Measurements from ENCODE around the gene INSC.
"Not testable (repeated sequence)": the region's sequence is repeated elsewhere in the genome, so short reads cannot be mapped to it uniquely, and the experiment has no call there.

Gene INSC

GRCh38 chr11:15114501-15115475 is at the start of gene INSC:
INSC (plus strand) TSS chr11:15114923; CDS start chr11:15149175, 34,252 bp downstream.
- no peak for TF ChIP-seq JUND (IDR thresholded peaks at IDR 0.05; ENCODE audit: low read depth)
- in situ Hi-C loops (cut with HindIII; ENCODE audit: low pct_unique_long_range_greater_than_20kb, low sequenced_read_pairs): no loop called here
- DNase-seq (ENCODE audit: low read depth in 1 of 2, low spot score in 1 of 2): no peak

GRCh38 chr11:15069751-15070150 is 45.0 kb upstream of the INSC start:
- in situ Hi-C loops (cut with HindIII; ENCODE audit: low pct_unique_long_range_greater_than_20kb, low sequenced_read_pairs); DNase-seq (ENCODE audit: low read depth in 1 of 2, low spot score in 1 of 2): not testable (repeated sequence)

GRCh38 chr11:15071556-15072255 is 43.0 kb upstream of the INSC start:
- no peak for TF ChIP-seq JUND (IDR thresholded peaks at IDR 0.05; ENCODE audit: low read depth)
- in situ Hi-C loops (cut with HindIII; ENCODE audit: low pct_unique_long_range_greater_than_20kb, low sequenced_read_pairs): no loop called here
- no peak for DNase-seq (ENCODE audit: low read depth in 1 of 2, low spot score in 1 of 2)

GRCh38 chr11:15072551-15073143 is 42.1 kb upstream of the INSC start:
- DNase-seq (ENCODE audit: low read depth in 1 of 2, low spot score in 1 of 2): no peak
- no peak for TF ChIP-seq JUND (IDR thresholded peaks at IDR 0.05; ENCODE audit: low read depth)
- in situ Hi-C loops (cut with HindIII; ENCODE audit: low pct_unique_long_range_greater_than_20kb, low sequenced_read_pairs): no loop called here

GRCh38 chr11:15073361-15074205 is 41.1 kb upstream of the INSC start, which contains the start of gene CALCB:
CALCB (plus strand) TSS chr11:15073593; CDS start chr11:15074719, 1,126 bp downstream.
- DNase-seq (ENCODE audit: low read depth in 1 of 2, low spot score in 1 of 2): peak in 1 of 2 experiments; percentile 36
- in situ Hi-C loops (cut with HindIII; ENCODE audit: low pct_unique_long_range_greater_than_20kb, low sequenced_read_pairs): no loop called here
- no peak for TF ChIP-seq JUND (IDR thresholded peaks at IDR 0.05; ENCODE audit: low read depth)

GRCh38 chr11:15074206-15075161 is 40.2 kb upstream of the INSC start:
- peak in 1 of 2 experiments; percentile 74 for DNase-seq (ENCODE audit: low read depth in 1 of 2, low spot score in 1 of 2)
- no peak for TF ChIP-seq JUND (IDR thresholded peaks at IDR 0.05; ENCODE audit: low read depth)
- in situ Hi-C loops (cut with HindIII; ENCODE audit: low pct_unique_long_range_greater_than_20kb, low sequenced_read_pairs): no loop called here

GRCh38 chr11:15075162-15075526 is 39.6 kb upstream of the INSC start:
- in situ Hi-C loops (cut with HindIII; ENCODE audit: low pct_unique_long_range_greater_than_20kb, low sequenced_read_pairs): no loop called here
- TF ChIP-seq JUND (IDR thresholded peaks at IDR 0.05; ENCODE audit: low read depth): no peak
- DNase-seq (ENCODE audit: low read depth in 1 of 2, low spot score in 1 of 2): no peak

- in situ Hi-C loops (cut with HindIII; ENCODE audit: low pct_unique_long_range_greater_than_20kb, low sequenced_read_pairs): no loop called here
- no peak for DNase-seq (ENCODE audit: low read depth in 1 of 2, low spot score in 1 of 2)
- TF ChIP-seq JUND (IDR thresholded peaks at IDR 0.05; ENCODE audit: low read depth): no peak
These were observed 23.5 kb upstream of the INSC start for GRCh38 chr11:15091175-15091574.

GRCh38 chr11:15091625-15092024 is 23.1 kb upstream of the INSC start:
- in situ Hi-C loops (cut with HindIII; ENCODE audit: low pct_unique_long_range_greater_than_20kb, low sequenced_read_pairs): no loop called here
- DNase-seq (ENCODE audit: low read depth in 1 of 2, low spot score in 1 of 2): no peak
- no peak for TF ChIP-seq JUND (IDR thresholded peaks at IDR 0.05; ENCODE audit: low read depth)

- in situ Hi-C loops (cut with HindIII; ENCODE audit: low pct_unique_long_range_greater_than_20kb, low sequenced_read_pairs): no loop called here
- DNase-seq (ENCODE audit: low read depth in 1 of 2, low spot score in 1 of 2): no peak
These were observed 21.3 kb upstream of the INSC start for GRCh38 chr11:15093432-15093831.

GRCh38 chr11:15095736-15096228 is 18.9 kb upstream of the INSC start:
- no peak for TF ChIP-seq JUND (IDR thresholded peaks at IDR 0.05; ENCODE audit: low read depth)
- DNase-seq (ENCODE audit: low read depth in 1 of 2, low spot score in 1 of 2): no peak
- in situ Hi-C loops (cut with HindIII; ENCODE audit: low pct_unique_long_range_greater_than_20kb, low sequenced_read_pairs): no loop called here

More at GRCh38 chr11:15093432-15093831, 21.3 kb upstream of the INSC start:
- TF ChIP-seq JUND (IDR thresholded peaks at IDR 0.05; ENCODE audit: low read depth): no peak
